GM13977 (cell line): Measurements from ENCODE around the gene MRPS22.

Source experiments
- DNase-seq: peaks from one replicate; pipeline ENCODE4 v3.0.0; 2012; ENCODE audit warnings: low spot score
- in situ Hi-C: fragments of 300-500 bp; cut with MboI; formaldehyde crosslinking; loops from one replicate; pipeline ENCODE4 v1.12.0; 2022; ENCODE audit warnings: low sequenced_read_pairs, low pct_unique_long_range_greater_than_20kb, mixed read lengths, inconsistent platforms; ENCODE audit not compliant: unreplicated experiment
- TF ChIP-seq, protein P1 (sequence below): IDR thresholded peaks from 2 replicates; pipeline ENCODE4 v1.5.1; 2012; ENCODE audit warnings: mild to moderate bottlenecking, control low read depth; ENCODE audit not compliant: insufficient read depth; ENCODE audit errors: extremely low read depth, missing control alignments

MRPS22 gene

DNA sequence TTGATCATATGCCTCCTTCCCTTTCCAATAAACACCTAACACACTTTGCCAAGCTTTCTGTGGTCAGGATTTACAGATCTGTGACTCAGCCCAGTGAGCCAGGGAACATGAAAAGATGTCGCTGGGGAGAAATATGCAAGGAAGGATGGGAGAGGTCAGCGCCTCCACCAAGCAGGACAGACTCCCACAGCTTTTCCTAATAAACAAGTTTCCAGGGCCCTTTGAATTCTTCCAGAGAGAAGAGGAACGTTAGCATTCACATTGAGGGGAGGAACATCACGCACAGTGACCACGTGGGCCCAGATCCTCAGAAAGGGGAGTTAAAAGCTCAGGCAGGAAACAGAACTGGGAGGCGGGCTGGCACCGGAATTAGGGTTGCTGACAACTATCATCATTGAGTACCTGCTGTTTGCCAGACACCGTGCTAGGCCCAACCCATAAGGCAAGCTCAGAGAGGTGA is 33.3 kb upstream of the MRPS22 start:
- in situ Hi-C loops: loop anchor here (25.0 kb wide), 1 partner anchor 373 kb away; the partner anchor contains the start of genes FOXL2 and FOXL2NB
- TF ChIP-seq, protein P1, sequence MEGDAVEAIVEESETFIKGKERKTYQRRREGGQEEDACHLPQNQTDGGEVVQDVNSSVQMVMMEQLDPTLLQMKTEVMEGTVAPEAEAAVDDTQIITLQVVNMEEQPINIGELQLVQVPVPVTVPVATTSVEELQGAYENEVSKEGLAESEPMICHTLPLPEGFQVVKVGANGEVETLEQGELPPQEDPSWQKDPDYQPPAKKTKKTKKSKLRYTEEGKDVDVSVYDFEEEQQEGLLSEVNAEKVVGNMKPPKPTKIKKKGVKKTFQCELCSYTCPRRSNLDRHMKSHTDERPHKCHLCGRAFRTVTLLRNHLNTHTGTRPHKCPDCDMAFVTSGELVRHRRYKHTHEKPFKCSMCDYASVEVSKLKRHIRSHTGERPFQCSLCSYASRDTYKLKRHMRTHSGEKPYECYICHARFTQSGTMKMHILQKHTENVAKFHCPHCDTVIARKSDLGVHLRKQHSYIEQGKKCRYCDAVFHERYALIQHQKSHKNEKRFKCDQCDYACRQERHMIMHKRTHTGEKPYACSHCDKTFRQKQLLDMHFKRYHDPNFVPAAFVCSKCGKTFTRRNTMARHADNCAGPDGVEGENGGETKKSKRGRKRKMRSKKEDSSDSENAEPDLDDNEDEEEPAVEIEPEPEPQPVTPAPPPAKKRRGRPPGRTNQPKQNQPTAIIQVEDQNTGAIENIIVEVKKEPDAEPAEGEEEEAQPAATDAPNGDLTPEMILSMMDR: no peak
- no peak for DNase-seq

DNA sequence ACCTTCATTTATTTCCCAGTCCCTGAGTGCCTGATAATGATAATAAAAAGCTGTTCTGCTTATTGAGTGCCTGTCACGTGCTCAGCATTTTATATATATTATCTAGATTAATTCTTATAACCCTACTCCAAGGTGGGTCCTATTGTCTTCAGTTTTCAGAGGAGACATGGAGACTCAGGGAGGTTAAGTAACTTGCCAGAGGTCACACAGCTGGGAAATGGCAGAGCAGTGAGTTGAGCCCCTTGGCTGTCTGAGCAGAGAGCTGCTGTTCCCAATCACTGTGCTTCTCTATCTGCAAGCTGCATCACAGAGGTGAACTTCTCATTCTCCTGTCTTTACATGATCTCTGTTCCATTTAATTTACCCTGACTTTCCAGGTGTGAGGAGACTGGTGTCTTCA is 32.3 kb upstream of the MRPS22 start:
- TF ChIP-seq, protein P1: no peak
- no peak for DNase-seq
- in situ Hi-C loops: loop anchor here (25.0 kb wide), 1 partner anchor 374 kb away; the partner anchor contains the start of genes FOXL2 and FOXL2NB

DNA sequence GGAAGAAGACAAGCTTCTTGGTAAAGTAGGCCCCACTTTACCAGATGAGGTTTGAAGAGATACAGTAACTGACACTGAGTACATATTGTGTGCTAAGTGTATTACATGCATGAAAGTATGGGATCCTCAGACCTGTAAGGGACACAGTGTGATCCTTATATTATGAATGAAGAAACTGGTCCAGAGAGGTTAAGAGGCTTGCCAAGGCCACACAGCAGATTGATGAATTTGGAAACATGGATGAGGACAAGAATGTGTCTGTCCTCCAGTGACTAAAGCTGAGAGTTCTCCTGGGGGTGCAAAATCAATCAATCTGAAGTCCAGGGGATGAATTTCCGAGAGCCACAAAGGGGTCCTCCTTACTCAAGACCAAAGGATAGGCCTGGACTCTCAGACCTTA is 31.4 kb upstream of the MRPS22 start:
- TF ChIP-seq, protein P1: no peak
- in situ Hi-C loops: loop anchor here (25.0 kb wide), 1 partner anchor 375 kb away; the partner anchor contains the start of genes FOXL2 and FOXL2NB
- DNase-seq: no peak

DNA sequence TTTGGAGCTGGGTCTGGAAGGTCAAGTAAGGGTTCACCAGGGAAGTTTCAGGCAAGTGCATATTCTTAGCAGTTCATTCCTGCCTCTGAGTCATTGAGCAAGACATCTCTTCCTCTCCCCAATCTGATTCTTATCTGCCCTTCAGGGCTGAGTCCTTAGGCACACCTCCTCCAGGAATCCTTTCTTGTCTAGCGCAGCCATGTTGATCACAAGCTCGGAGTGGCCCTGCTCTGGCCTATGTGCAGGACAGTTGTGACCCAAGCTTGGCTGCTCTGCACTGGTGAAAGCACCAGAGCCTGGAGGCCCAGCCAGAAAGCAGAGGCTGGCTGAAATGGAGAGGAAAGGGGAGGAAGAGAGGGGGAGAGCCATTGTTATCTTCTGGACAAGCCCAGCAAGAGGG is 30.9 kb upstream of the MRPS22 start:
- in situ Hi-C loops: loop anchor here (25.0 kb wide), 1 partner anchor 376 kb away; the partner anchor contains the start of genes FOXL2 and FOXL2NB
- TF ChIP-seq, protein P1: no peak
- no peak for DNase-seq

DNA sequence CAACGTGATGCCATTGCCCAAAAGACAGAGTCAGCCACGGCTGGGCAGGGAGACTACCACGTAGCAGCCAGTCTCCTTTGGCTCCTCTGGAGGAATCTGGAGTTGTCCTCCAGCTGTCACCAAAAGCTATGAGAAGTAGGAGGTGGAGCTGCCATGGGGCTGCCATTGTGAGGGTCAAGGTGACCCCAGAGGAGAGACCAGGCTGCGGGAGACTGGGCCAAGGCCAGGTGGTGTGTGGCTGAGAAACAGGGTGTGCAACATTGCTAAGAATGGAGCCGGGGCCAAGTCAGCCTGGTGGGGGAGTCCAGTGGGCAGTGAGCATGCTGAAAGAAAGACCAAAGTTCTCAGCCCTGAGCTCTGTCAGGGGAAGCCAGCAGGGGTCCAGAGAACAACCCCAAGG is 29.9 kb upstream of the MRPS22 start:
- no peak for DNase-seq
- TF ChIP-seq, protein P1: no peak
- in situ Hi-C loops: loop anchor here (25.0 kb wide), 1 partner anchor 377 kb away; the partner anchor contains the start of genes FOXL2 and FOXL2NB

DNA sequence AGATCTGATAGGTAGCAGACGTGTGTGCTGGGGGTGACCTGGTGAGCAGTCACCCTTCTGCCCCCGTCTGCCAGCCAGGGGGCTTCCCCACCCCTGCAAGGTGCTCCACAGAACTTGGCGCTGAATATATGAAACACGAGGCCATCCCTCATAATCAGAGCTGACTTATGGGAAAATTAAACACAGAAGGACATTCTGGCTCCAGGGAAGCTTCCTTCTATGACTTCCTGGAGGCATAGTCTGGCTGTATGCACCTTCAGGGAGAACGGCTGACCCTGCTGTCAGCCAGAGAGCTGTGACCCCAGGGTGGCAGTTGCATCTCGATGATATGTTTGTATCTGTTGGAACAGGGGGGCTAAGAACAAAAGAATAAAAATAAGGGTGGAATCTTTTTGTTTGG is 26.6 kb upstream of the MRPS22 start:
- DNase-seq: no peak
- in situ Hi-C loops: loop anchor here (25.0 kb wide), 1 partner anchor 380 kb away; the partner anchor contains the start of genes FOXL2 and FOXL2NB
- TF ChIP-seq, protein P1: no peak
